GM18868 (cell line): ENCODE data around the gene GPSM3.
"Not testable (repeated sequence)": the region's sequence is repeated elsewhere in the genome, so short reads cannot be mapped to it uniquely, and the experiment has no call there.

ENCODE experiments used
- ATAC-seq: cut with Tn5 transposase; IDR thresholded peaks from one replicate; pipeline ENCODE4 v1.9.1; 2021; ENCODE audit warnings: mild to moderate bottlenecking, moderate library complexity; ENCODE audit not compliant: unreplicated experiment

GPSM3 gene, protein sequence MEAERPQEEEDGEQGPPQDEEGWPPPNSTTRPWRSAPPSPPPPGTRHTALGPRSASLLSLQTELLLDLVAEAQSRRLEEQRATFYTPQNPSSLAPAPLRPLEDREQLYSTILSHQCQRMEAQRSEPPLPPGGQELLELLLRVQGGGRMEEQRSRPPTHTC

DNA sequence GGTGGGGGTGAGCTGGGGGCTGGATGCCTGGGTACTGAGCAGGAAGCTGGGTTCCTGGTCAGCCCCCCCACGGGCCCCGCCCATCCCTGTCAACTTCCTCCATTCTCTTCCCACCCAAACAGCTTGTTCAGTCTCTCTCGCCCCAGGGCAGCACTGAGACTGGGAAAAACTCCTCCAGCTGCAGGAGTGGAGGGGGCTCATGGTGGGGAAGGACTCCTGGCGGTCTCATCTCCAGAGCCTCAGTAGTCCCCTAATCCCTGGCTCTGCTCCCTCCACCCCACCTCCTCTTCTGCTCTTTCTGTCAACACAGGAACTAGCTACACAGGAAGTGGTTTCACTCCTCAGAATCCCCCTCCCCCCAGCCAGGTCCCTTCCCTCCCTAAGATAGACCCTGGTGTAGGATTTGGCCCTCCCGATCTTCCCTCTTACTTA is at the start of gene GPSM3:
TSS of gene GPSM3 (minus strand) at position 36 of the 432 bp plus-strand sequence. CDS start 130 bp downstream, outside the sequence.
- ATAC-seq = no peak

DNA sequence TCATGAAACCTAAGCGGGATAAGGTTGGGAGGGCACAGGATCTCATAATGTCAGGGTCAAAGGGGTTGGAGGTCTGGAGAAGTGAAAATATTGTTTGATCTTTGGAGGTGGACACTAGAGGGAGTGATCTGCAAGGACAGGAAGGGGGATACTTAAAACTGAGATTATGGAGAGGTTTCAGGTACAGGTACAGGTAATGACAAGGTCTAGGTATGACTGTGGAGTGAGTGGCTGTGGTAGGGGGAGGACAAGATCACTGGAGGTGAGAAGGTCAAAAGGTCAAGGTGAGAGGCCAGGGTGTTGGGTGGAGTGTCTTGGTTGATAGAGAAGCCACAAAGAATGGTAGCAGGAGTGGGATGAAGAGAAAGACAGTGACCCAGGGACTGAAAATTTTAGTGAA is 48.2 kb upstream of the GPSM3 start:
- ATAC-seq = no peak

DNA sequence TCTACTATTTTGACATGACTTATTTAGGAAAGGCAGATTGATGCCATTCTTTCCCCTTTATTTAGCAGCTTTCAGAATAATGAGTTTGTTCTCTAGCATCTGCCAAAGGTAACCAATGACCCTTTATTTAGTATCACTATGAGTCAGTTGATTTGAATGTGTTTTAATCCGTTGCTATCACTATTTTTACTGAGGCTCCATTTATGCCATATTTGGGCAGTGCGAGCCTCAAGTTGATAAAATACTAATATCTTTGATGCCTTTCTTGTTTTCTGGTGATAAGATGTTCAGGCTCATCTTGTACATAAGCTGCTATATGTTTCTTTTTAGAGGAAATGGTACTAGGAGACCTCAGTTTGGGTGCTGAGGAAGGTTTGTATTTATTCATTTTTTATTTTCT is 47.0 kb upstream of the GPSM3 start:
- no peak for ATAC-seq

DNA sequence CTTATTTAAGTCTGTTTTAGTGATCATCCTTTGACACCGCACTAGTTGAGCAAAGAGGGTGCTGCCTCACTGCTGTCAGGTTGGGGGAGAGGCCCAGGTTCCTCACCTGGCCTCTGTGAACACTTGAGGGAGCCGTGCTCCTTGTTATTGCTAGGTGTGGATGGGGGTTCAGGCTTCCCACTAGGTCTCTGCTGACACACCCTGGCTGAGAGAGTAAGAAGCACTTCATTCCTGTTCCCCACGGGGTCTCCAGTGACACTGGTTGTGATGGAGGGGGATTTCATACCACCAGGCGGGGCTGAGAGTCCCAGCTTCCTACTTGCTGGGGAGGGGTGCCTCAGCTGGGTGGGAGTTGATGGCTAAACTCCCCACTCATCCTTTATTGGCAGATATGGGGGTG is 42.5 kb upstream of the GPSM3 start:
- no peak for ATAC-seq

- no peak for ATAC-seq
Measured at GRCh38 chr6:32226434-32226833, 34.0 kb upstream of the GPSM3 start.

DNA sequence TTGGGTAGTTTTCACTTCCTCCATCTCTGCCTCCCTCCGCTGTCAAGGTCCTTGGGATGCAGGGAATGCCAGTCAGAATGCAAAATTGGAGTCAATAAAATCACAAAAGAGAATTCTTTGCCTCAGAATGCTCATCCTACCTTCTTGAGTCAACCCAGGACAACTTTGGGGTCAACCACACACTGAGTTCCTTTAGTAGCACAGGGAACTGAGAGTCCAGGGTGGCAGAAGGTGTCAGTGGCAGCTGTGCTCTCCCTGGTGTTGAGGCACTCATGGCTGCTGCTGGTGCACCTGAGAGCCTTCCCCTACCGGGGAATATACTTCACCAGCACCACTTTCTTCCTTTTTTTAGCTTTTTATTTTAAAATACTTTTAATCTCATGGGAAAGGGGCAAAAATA is 32.3 kb upstream of the GPSM3 start:
- ATAC-seq = peak; percentile 46

DNA sequence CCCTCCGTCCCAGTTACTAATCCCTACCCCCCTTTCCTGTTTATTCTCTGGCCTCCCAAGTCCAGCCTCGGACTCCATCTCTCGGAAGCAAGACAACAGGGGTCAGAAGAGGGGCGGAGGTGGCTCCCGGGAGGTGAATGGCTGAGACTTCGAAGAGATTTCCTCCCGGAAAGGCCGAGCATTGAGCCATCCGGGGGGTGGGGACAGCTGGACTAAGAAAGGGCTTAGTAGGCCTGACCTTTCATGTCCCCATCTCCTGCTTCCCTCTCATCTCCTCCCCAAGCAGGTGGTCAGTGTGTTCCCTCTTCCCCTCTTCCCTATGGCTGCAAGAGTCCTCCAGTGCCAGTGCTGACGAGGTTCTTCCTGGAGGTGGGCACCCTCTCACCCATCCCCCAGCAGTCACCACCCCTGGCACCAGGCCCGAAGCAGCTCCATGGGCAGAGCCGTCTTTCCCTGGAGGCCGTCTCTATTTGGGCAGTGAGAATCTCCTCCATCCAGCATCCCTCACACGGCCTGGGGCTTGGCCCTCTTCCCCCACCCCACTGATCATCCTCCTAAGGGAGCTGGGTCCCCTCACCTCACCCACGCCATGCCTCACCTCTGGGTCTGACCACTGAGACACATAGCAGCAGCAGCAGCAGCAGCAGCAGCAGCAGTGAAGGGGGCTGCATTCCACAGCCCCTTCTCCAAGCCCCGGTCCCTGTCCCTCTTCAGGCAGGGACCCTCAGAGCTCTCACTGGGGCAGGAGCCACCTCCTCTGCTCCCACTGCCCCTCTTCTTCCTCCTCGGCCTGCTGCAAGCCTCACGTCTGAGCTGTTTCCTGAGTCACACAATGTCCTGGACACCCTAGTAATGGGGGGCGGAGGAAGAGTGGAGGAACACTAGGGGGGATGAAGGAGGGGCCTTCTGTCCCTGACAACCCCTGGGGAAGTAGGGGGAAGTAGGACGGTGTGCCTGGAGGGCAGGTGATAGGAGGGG is 31.1 kb upstream of the GPSM3 start, which contains the start of gene NOTCH4:
TSS of gene NOTCH4 (minus strand) at position 810 of the 978 bp plus-strand sequence. CDS start at position 671, 139 bp downstream.
- no peak for ATAC-seq

- no peak for ATAC-seq
Measured at GRCh38 chr6:32222333-32223230, 30.1 kb upstream of the GPSM3 start.

DNA sequence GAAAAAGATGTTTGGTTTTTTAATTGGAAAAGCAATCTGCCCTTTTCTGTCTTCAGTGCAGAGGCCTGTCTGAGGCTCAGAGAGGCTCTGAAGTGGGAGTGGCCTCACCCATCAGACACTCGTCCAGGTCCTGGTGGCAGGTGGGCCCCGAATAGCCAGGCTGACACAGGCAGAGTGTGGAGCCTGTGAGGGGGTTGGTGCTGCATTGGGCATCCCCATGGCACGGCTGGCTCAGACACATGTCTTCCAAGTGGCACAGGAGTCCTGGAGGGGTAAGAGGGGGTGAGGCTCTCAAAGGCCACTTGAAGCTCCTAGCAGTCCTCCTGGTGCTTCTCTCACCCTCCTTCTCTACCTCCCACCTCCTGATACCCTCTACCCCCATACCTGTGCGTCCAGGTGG is 27.6 kb upstream of the GPSM3 start:
- no peak for ATAC-seq

DNA sequence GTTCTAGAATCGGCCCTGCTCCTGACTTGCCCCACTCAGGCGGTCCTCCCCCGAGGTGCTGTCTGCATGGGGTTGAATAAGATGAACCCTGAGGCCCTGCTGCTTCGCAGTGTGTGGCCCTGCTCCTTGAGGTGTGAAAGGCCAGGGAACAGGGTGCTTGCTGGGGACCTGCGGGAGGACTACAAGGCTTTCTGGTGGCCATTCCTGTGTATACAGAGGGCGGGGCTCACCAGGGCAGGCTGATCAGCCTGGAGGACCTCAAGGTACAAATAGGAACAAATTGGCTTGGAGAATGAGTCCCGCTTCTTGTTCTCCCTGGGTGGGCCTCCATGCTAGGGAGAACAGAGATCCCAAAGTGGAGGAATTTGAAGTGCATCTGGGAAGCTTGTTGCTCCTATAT is 25.7 kb upstream of the GPSM3 start:
- no peak for ATAC-seq

- ATAC-seq = no peak
Measured at GRCh38 chr6:32216998-32217397, 24.6 kb upstream of the GPSM3 start.

GRCh38 chr6:32216285-32216684 is 23.8 kb upstream of the GPSM3 start:
- no peak for ATAC-seq

DNA sequence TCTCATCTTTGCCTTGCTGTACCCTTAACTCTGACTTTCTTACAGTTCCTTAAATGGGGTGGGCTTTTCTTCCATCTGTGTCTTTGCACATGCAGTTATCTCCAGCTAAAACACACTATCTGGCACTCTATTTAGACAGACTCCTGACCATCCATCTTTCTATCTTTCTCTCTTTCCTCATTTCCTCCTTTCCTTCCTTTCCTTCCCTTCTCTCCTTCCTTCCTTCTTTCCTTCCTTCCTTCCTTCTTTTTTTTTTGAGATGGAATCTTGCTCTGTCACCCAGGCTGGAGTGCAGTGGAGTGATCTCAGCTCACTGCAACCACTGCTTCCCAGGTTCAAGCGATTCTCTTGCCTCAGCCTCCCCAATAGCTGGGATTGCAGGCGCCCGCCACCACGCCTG is 23.2 kb upstream of the GPSM3 start:
- no peak for ATAC-seq

DNA sequence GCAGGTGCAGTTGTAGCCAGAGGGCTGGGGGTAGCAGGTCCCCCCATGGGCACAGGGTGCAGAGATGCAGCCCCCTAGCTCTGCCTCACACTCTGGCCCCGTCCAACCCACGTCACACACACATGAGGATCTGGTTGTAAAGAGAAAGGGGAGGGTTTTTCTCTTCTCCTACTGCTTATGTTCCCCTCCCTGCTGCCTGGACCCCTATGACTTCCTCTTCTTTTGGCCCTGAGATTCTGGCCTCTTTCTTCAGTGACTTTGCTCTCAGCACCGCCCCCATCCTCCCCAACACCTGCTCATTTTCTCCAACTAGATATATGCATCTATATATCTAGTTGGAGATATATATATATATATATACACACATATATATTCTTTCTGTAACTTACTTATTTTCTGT is 21.7 kb upstream of the GPSM3 start:
- ATAC-seq = no peak

DNA sequence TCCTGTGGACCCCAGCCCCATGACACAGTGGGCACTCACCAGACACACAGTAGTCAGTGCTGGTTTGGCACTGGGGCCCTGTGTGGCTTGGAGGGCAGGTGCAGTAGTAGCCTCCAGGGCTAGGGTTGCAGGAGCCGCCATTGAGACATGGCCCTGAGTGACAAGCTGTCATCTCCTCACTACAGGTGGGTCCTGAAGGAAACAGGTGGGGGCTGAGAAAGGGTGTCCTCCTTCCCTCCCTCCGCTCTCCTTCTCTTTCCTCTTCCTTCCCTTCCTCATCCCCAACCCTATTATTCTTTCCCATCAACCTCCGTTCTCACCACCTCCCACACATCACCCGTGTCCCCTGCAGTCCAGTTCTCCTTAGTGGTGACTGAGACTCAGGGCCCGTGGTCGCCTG is 21.2 kb upstream of the GPSM3 start:
- no peak for ATAC-seq

DNA sequence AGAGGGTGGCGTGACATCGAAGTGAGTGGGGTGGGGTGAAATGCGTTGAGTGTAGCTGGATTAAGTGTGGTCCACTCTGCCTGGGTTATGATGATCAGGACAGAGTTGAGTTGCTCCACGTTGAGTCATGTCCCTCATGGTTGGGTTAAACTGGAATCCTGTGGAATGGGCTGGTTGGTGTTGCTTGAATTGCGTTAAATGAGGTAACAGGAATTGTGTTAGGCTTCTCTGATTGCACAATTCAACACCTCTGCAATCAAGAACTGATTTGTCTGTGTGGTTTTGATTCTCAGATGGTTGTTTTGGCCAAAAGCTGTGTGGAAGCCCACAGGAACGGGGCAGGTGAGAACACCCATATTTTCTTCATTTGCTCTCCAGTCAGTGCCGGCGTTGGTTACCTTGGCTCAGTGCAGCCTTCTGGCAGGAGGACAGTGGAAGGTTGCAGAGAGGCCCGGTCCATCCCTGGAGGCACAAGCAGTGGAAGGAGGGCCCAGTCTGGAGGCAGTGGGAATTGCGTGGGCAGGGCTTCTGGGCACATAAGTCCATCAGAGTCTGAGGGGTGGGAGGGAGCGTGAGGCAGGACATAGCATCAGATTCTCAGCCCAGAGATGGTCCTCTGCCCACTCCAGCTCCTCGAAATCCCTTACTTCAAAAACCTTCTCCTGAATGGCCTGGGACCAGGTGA is 19.8 kb upstream of the GPSM3 start:
- no peak for ATAC-seq

DNA sequence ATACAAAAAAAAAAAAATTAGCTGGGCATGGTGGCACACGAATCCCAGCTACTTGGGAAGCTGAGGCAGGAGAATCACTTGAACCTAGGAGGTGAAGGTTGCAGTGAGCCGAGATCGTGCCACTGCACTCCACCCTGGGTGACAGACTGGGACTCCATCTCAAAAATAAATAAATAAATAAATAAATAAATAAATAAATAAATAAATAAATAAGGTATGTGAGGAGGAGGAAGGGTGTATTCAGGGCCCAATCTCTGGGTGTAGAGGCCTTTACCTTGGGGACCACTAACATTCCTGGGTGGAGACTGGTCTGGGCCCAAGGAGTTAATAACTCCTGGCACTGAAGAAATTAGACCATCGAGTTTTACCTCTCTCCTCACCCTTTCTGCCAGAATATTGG is 19.0 kb upstream of the GPSM3 start:
- ATAC-seq = not testable (repeated sequence)

DNA sequence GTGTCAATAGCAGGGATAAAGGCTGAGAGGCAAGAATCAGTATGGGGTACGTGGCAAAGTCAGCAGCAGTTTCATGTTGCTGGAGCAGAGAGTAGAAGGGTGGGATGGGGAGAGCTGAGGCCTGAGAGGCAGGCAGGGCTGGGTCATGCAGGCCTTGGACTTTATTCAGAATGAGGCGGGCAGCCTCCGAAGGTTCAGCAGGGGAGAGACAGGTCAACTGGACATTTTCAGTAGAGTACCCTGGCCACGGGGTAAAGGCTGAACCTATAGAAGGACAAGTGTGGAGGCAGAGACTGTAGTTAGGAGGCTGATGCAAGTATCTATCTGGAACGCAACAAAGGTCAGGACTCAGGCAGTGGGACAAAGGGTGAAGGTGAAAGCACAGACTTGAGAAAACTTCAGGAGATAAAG is 17.8 kb upstream of the GPSM3 start:
- no peak for ATAC-seq

GRCh38 chr6:32208996-32209395 is 16.6 kb upstream of the GPSM3 start:
- ATAC-seq = no peak

GRCh38 chr6:32204268-32204715 is 11.8 kb upstream of the GPSM3 start:
- ATAC-seq = no peak
